SK-N-MC (cell line): ENCODE results near the gene ZNF654.
A peak's percentile ranks its signal among the peaks of the same experiment; 100 is the strongest.
"Not testable (repeated sequence)": the region's sequence is repeated elsewhere in the genome, so short reads cannot be mapped to it uniquely, and the experiment has no call there.

Source experiments
- DNase-seq: peaks from one replicate; pipeline ENCODE4 v3.0.0-alpha.2; 2011; ENCODE audit warnings: low read depth, low spot score
- H3K27ac ChIP-seq: fragments of 200-600 bp; sonication (generic); 2 replicates; pipeline ENCODE4 v1.5.1; 2016; ENCODE audit warnings: mixed run types
- H3K36me3 ChIP-seq: fragments of 200-600 bp; sonication (generic); 2 replicates; pipeline ENCODE4 v1.6.1; 2017; ENCODE audit warnings: antibody characterized with exemption, low read length, mixed read lengths; ENCODE audit not compliant: insufficient read depth
- H3K4me3 ChIP-seq: fragments of 200-600 bp; sonication (generic); 2 replicates; pipeline ENCODE4 v1.5.1; 2016
- H3K9ac ChIP-seq: fragments of 200-600 bp; sonication (generic); 2 replicates; pipeline ENCODE4 v1.8.0; 2017; ENCODE audit warnings: mixed run types, mixed read lengths; ENCODE audit not compliant: insufficient read length
- H3K9me3 ChIP-seq: fragments of 200-600 bp; sonication (generic); 2 replicates; pipeline ENCODE4 v1.6.1; 2017; ENCODE audit warnings: low read depth, mild to moderate bottlenecking, antibody characterized with exemption, low read length, moderate library complexity, mixed read lengths
- EZH2 ChIP-seq: fragments of 200-600 bp; sonication (generic); IDR thresholded peaks from one replicate; pipeline ENCODE4 v1.6.1; 2017; ENCODE audit warnings: antibody characterized with exemption
- FOXP2 ChIP-seq: optimal IDR thresholded peaks from 2 replicates; pipeline ENCODE3; 2011; ENCODE audit warnings: mild to moderate bottlenecking, moderate library complexity; ENCODE audit not compliant: insufficient read depth; ENCODE audit errors: extremely low read length, control extremely low read depth
- POLR2AphosphoS5 ChIP-seq: IDR thresholded peaks from 2 replicates; pipeline ENCODE4 v1.6.1; 2012; ENCODE audit warnings: mild to moderate bottlenecking, low read depth, low read length, borderline replicate concordance

Gene ZNF654

DNA sequence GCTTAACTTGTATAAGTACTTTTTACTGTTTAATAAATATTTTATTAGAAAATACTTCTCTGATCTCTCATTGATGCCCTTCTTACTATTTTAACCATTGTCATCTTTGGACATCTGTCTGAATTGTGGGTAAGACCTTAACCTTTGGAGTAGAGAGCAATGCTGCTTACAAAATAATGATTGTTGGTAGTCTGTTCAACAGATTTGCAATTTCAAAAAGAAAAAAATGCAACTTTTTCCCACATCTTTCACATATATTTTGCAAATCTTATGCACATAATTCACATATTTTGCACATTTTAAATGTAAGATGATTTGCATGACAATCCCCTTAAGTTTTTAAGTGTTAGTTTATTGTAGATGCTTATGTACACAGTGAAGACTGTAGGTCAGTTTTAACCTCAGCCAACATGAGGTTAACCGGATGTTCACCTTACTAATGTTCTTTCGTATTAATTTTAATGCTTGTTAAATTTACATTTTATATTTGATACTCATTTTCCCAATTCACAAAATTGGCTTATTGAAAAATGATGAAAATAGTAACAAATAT lies 107.4 kb downstream of the ZNF654 start:
- no peaks in the 10 kb centered on the region for H3K9me3 ChIP-seq
- H3K4me3 ChIP-seq, result no peak overlapping the region
- no peak overlapping the region for H3K9ac ChIP-seq
- H3K36me3 ChIP-seq, result peaks cover 9% of the 10 kb centered on the region
- TF ChIP-seq POLR2AphosphoS5 (no peak), FOXP2 (no peak), EZH2 (no peak)
- no peak for DNase-seq
- no peak overlapping the region for H3K27ac ChIP-seq

GRCh38 chr3:88167173-88167572 lies 108.1 kb downstream of the ZNF654 start:
- no peaks in the 10 kb centered on the region for H3K9me3 ChIP-seq
- no peak overlapping the region for H3K4me3 ChIP-seq
- H3K27ac ChIP-seq, result no peak overlapping the region
- DNase-seq, result no peak
- H3K36me3 ChIP-seq, result peaks cover 9% of the 10 kb centered on the region
- TF ChIP-seq FOXP2 (no peak), POLR2AphosphoS5 (no peak), EZH2 (no peak)
- no peak overlapping the region for H3K9ac ChIP-seq

GRCh38 chr3:88167704-88168103 lies 108.6 kb downstream of the ZNF654 start:
- Histone ChIP-seq H3K27ac (no peak overlapping the region), H3K36me3 (peaks cover 4% of the 10 kb centered on the region), H3K9ac (no peak overlapping the region), H3K9me3 (no peaks in the 10 kb centered on the region), H3K4me3 (no peak overlapping the region)
- TF ChIP-seq EZH2 (no peak), POLR2AphosphoS5 (no peak), FOXP2 (no peak)
- no peak for DNase-seq

DNA sequence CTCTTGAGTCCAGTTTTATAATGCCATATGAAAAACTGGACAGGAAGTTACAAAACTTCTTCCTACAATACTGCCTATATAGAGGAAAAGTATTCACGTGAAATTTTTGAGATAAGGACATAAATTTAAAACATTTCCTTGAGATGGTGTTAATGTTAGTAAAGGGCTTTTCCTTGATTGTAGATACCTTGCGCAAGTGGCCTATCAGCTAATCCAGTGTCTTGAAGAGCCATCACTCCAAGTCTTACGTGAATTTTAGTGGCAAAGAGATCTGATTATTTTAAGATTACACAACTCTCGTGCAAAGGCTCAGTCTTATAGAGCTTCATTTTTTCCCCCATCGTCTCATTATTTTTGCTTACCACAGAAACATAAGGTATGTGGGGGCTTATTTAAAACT lies 109.1 kb downstream of the ZNF654 start:
- no peak overlapping the region for H3K9ac ChIP-seq
- H3K36me3 ChIP-seq, result peaks cover under 1% of the 10 kb centered on the region
- no peaks in the 10 kb centered on the region for H3K9me3 ChIP-seq
- TF ChIP-seq EZH2, result no peak
- TF ChIP-seq FOXP2, result no peak
- no peak for TF ChIP-seq POLR2AphosphoS5
- DNase-seq, result no peak
- H3K4me3 ChIP-seq, result no peak overlapping the region
- no peak overlapping the region for H3K27ac ChIP-seq

GRCh38 chr3:88180398-88180999 lies 121.4 kb downstream of the ZNF654 start:
- Histone ChIP-seq H3K9ac (peak overlapping the region; percentile 21), H3K27ac (no peak overlapping the region), H3K4me3 (no peak overlapping the region), H3K36me3 (no peaks in the 10 kb centered on the region), H3K9me3 (no peaks in the 10 kb centered on the region)
- DNase-seq, result peak; percentile 86
- TF ChIP-seq FOXP2 (no peak), POLR2AphosphoS5 (no peak), EZH2 (no peak)

DNA sequence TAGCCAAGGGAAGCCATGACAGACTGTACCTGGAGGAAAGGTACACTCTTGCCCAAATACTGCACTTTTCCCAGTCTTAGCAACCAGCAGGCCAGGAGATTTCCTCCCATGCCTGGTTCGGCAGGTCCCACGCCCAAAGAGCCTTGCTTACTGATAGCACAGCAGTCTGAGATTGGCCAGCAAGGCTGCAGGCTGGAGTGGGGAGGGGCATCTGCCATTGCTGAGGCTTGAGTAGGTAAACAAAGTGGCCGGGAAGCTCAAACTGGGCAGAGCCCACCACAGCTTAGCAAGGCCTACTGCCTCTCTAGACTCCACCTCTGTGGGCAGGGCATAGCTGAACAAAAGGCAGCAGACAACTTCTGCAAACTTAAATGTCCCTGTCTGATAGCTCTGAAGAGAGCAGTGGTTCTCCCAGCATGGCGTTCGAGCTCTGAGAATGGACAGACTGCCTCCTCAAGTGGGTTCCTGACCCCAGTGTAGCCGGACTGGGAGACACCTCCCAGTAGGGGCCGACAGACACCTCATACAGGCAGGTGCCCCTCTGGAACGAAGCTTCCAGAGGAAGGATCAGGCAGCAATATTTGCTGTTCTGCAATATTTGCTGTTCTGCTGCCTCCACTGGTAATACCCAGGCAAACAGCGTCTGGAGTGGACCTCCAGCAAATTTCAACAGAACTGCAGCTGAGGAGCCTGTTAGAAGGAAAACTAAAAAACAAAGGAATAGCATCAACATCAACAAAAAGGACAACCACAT lies 123.3 kb downstream of the ZNF654 start:
- H3K36me3 ChIP-seq, H3K4me3 ChIP-seq, H3K9me3 ChIP-seq, H3K9ac ChIP-seq, DNase-seq, H3K27ac ChIP-seq: not testable (repeated sequence)

- DNase-seq, result no peak
- TF ChIP-seq POLR2AphosphoS5 (no peak), FOXP2 (no peak), EZH2 (no peak)
- H3K27ac ChIP-seq, result no peak overlapping the region
- no peak overlapping the region for H3K9ac ChIP-seq
- H3K4me3 ChIP-seq, result no peak overlapping the region
- no peaks in the 10 kb centered on the region for H3K36me3 ChIP-seq
- H3K9me3 ChIP-seq, result no peaks in the 10 kb centered on the region
Measured at GRCh38 chr3:88188436-88188835, 129.4 kb downstream of the ZNF654 start.

- H3K27ac ChIP-seq, result no peak overlapping the region
- no peaks in the 10 kb centered on the region for H3K36me3 ChIP-seq
- H3K9ac ChIP-seq, result no peak overlapping the region
- no peak overlapping the region for H3K4me3 ChIP-seq
- no peak for DNase-seq
- TF ChIP-seq FOXP2 (no peak), POLR2AphosphoS5 (no peak), EZH2 (no peak)
- H3K9me3 ChIP-seq, result no peaks in the 10 kb centered on the region
Measured at GRCh38 chr3:88189361-88189810, 130.3 kb downstream of the ZNF654 start.
